Measurements from ENCODE around the gene SHOC2. TPM values are rescaled to one million over a fixed set of nuclear protein-coding genes. Genes with fewer than 3 reads are reported as not detected.

SHOC2 gene
- total and polyA plus RNA-seq, 8 donors: 8.4 to 39.8 (median 24.0) TPM

- Histone ChIP-seq H3K27me3 (no peaks in the 10 kb centered on the region), H3K36me3 (no peaks in the 10 kb centered on the region), H3K4me3 (no peak overlapping the region), H3K27ac (peak overlapping the region in 2 of 4 donors; percentile 32 to 49), H3K4me1 (peaks cover 12 to 30% (median 19%) of the 10 kb centered on the region in 3 donors), H3K9me3 (no peaks in the 10 kb centered on the region)
- WGBS, 2 donors: 30 to 34% methylated on average over 5 of the region's 5 CpGs
- intact Hi-C loops (cut with DNase I): no loop called here
- no peak for TF ChIP-seq CTCF (IDR thresholded peaks at IDR 0.05)
- peak in 1 of 6 donors; percentile 18 for DNase-seq
- peak in 3 of 4 donors; percentile 44 to 68 (median 58) for ATAC-seq
- FAIRE-seq: no peak
Observed at GRCh38 chr10:110972231-110973134, 53.1 kb downstream of the SHOC2 start.

GRCh38 chr10:110973400-110973799 lies 54.0 kb downstream of the SHOC2 start:
- H3K27ac ChIP-seq: peak overlapping the region in 1 of 4 donors; percentile 32
- no peaks in the 10 kb centered on the region for H3K9me3 ChIP-seq
- peaks cover 12 to 37% (median 19%) of the 10 kb centered on the region in 3 donors for H3K4me1 ChIP-seq
- ATAC-seq (no peak), DNase-seq (no peak), FAIRE-seq (peak; percentile 86)
- H3K27me3 ChIP-seq: no peaks in the 10 kb centered on the region
- WGBS, 2 donors: 58 to 59% methylated on average over 3 of the region's 3 CpGs
- TF ChIP-seq CTCF (IDR thresholded peaks at IDR 0.05): no peak
- H3K36me3 ChIP-seq: no peaks in the 10 kb centered on the region
- H3K4me3 ChIP-seq: no peak overlapping the region
- intact Hi-C loops (cut with DNase I): no loop called here

GRCh38 chr10:110976577-110976976 lies 57.2 kb downstream of the SHOC2 start:
- WGBS, 2 donors: 81 to 88% methylated on average over 1 of the region's 1 CpG

GRCh38 chr10:110977662-110978061 lies 58.3 kb downstream of the SHOC2 start:
- DNase-seq: no peak
- ATAC-seq: peak in 3 of 4 donors; percentile 67 to 85 (median 82)
- H3K9me3 ChIP-seq: no peaks in the 10 kb centered on the region
- FAIRE-seq: no peak
- no peak for TF ChIP-seq CTCF (IDR thresholded peaks at IDR 0.05)
- H3K4me1 ChIP-seq: peaks cover 3 to 24% (median 10%) of the 10 kb centered on the region in 3 donors
- intact Hi-C loops (cut with DNase I): no loop called here
- H3K36me3 ChIP-seq: no peaks in the 10 kb centered on the region
- H3K27ac ChIP-seq: no peak overlapping the region
- WGBS, 2 donors: 41 to 51% methylated on average over 2 of the region's 2 CpGs
- no peaks in the 10 kb centered on the region for H3K27me3 ChIP-seq
- no peak overlapping the region for H3K4me3 ChIP-seq

More at GRCh38 chr10:110976577-110976976, 57.2 kb downstream of the SHOC2 start:
- intact Hi-C loops (cut with DNase I): no loop called here
- no peak for TF ChIP-seq CTCF (IDR thresholded peaks at IDR 0.05)
- no peak for FAIRE-seq
- ATAC-seq: no peak
- H3K27ac ChIP-seq: no peak overlapping the region
- no peaks in the 10 kb centered on the region for H3K9me3 ChIP-seq
- no peak for DNase-seq
- peaks cover 12 to 35% (median 19%) of the 10 kb centered on the region in 3 donors for H3K4me1 ChIP-seq
- H3K36me3 ChIP-seq: no peaks in the 10 kb centered on the region
- H3K27me3 ChIP-seq: no peaks in the 10 kb centered on the region
- H3K4me3 ChIP-seq: no peak overlapping the region

- WGBS, 2 donors: 93 to 96% methylated on average over 2 of the region's 2 CpGs
- intact Hi-C loops (cut with DNase I): no loop called here
- Histone ChIP-seq H3K36me3 (no peaks in the 10 kb centered on the region), H3K4me1 (peaks cover 0 to 20% (median 5%) of the 10 kb centered on the region in 3 donors), H3K27me3 (no peaks in the 10 kb centered on the region), H3K4me3 (no peak overlapping the region), H3K9me3 (no peaks in the 10 kb centered on the region), H3K27ac (no peak overlapping the region)
- DNase-seq: no peak
- no peak for TF ChIP-seq CTCF (IDR thresholded peaks at IDR 0.05)
- FAIRE-seq: no peak
- no peak for ATAC-seq
Observed at GRCh38 chr10:110978204-110978603, 58.8 kb downstream of the SHOC2 start.

Data from pancreas (tissue), 10 donors.